Activated T-helper 1 cell treated with anti-CD3 and anti-CD28 coated beads, Interleukin-2, amount 50 U/mL, for 16 hours (primary cell): Measurements from ENCODE around the gene FGF18.

ENCODE experiments used
- DNase-seq, 2 donors: peaks; one replicate each; pipeline ENCODE4 v3.0.0-alpha.2; 2020; ENCODE audit warnings: low read depth in 1 of 2, low spot score in 1 of 2

Gene FGF18

DNA sequence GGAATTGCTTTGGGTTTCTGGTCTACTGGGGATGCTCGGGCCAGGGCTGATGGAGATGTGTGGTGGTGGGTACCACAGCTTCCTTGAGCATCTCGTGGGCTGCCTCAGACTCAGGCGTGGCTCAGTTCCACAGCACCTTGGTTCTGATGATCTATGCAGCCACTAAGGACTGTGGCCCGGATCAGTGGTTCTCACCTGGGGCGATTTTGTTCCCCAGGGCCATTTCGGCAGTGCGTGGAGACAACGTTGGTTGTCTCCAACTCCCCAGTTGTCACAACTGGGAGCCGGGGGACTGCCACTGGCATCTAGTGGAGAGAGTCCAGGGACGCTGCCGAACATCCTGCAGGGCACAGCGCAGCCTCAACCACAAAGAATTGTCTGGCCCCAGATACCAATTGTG, 47.7 kb downstream of the FGF18 start:
- no peak for DNase-seq

- DNase-seq = no peak
Observed at GRCh38 chr5:171469326-171469725, 49.9 kb downstream of the FGF18 start.

DNA sequence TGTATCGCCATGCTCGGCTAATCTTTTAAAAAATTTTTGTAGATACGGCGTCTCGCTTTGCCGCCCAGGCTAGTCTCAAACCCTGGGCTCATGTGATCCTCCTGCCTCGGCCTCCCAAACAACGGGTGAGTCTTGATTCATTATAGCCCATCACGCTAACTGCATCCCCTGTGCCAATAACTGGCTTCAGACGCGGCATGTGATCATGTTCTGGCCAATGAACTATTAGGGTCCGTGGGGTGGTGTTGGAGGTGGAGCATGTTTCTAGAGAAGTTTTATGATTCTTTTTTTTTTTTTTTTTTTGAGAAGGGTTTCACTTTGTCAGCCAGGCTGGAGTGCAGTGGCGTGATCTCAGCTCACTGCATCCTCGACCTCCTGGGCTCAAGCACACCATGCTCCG, 51.0 kb downstream of the FGF18 start:
- DNase-seq = no peak

DNA sequence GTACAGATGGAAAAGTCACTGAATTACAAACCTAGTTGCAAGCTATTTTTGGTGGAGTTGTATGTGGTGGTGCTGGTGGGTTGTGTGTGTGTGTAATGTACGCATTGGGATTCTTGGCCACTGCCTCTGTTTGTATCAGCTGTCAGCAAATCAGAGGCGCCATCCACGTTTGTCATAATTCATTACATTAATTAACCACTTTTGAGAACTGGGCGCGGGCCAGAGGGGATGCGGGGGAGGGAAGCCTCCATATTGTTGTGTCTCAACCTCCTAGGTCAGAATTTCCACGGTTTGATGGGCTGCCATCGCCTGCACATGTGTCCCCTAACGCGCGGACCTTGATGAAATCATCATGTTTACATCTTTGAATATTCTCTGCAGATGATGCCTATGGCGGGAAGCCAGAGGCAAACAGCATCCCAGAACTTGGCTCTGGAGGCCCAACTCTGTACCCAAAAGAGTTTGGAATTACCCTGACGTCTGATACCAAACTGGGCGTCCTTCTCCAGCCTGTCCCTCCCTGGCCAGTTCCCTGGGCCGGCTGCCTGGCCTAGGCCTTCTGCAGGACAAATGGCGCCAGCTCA, 54.9 kb downstream of the FGF18 start:
- no peak for DNase-seq

- no peak for DNase-seq
Observed at GRCh38 chr5:171475596-171475995, 56.1 kb downstream of the FGF18 start.

- no peak for DNase-seq
Observed at GRCh38 chr5:171476701-171477100, 57.3 kb downstream of the FGF18 start.

DNA sequence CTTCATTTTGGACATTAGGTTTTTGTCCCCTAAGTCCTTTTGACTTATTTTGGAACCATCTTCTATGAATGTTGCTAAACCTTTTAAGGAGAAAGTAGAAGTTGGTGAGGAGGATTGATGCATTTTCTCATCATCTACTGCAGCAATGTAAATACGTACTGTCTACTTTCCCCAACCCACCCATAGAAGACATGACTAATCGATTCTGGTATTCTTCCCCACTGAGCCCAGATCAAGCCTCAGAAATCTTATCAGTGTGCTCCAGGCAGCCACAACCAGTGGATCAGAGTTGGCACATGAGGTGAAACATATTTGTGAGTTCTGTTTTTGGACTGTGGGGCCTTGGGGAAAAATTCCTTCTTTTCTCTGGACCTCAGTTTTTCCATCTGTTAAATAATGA, 57.7 kb downstream of the FGF18 start:
- no peak for DNase-seq

DNA sequence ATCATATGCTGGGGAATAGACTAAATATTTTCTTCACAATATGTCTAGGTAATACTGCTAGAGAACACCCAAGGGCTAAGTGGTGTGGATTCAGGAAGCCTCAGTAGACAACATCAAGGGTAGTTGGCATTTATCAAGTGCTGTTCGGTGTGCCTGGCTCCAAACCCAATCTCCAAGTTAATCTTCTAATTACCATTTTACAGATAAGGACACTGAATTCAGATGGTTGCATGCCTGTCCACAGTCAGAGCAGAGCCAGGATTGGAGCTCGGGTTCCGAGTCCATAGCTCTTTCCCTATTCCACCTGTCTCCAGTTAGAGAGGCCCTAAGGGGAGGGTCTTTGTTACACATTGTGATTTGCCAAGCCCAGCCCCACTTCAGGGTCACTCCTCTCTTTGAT, 58.2 kb downstream of the FGF18 start:
- DNase-seq = no peak

GRCh38 chr5:171478946-171479775, 59.7 kb downstream of the FGF18 start:
- DNase-seq = no peak

- DNase-seq = no peak
Observed at GRCh38 chr5:171479776-171480125, 60.3 kb downstream of the FGF18 start.

DNA sequence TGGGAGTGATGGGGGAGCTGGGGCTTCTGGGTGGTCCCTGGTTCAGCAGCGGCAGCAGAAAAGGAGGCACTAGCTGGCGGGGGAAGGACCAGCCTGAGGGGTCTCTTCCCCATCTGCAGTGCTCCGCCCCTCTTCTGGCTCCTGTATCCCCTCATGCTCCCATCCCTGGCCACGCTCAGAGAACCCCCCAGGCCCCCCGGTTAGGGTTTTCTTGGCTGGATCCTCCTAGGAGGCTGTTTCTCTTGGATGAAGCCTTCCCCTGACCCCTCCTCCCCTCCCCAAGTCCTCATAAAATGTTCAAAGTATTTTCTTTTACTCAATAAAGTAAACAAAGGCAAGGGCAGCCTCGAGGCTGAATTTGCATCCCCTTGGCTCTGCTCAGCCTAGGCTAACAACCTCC, 60.8 kb downstream of the FGF18 start:
- DNase-seq = no peak

GRCh38 chr5:171481571-171482433, 62.4 kb downstream of the FGF18 start:
- DNase-seq = no peak

- no peak for DNase-seq
Observed at GRCh38 chr5:171482434-171482730, 62.9 kb downstream of the FGF18 start.

DNA sequence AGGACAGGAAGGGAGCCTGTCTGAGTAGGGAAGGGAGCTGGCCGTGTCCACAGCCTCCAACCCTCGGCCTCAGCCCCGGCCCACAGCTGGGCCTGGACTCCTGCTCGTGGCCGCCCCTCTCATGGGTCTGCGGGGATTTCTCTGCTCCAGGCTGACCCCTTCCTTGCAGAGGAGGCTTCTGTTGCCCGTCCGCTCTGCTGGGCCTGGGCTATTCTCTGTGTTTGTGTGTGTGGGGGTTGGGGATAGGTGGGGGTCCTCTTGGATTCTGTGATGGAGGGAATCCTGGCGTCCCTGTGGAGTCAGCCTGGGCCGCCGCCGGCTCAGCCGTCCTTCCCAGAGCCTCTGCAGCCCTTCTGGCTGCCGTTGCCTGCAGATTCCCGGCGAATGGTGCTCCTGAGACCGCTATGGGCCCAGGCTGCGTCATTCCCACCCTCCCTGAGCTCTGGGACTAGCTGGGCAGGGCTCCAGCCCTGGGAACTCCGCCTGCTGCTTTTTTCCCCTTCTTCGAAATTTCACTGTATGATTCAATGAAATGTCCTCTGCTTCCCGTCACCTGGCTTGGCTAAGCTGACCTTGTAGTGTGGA, 64.2 kb downstream of the FGF18 start:
- DNase-seq = no peak

DNA sequence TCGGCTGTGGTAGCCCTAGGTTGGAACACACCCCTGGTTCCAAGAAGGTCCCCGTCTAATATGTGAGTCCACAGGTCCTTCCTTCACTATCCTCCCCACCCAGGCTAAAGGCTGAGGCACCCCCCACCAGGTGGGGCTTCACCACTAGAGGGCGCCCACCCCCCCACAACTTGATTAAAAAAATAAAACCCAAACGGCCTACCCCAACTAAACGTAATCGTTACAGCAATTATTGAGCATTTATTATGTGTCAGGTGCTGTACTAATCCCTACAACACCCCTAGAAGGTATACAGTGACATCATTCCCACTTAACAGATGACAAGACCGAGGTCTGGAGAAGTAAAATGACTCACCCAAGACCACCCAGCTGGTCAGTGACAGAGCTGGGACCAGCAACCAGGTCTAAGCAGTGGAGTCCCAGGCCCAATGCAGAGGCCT, 65.0 kb downstream of the FGF18 start:
- peak; percentile 19 to 30 for DNase-seq

DNA sequence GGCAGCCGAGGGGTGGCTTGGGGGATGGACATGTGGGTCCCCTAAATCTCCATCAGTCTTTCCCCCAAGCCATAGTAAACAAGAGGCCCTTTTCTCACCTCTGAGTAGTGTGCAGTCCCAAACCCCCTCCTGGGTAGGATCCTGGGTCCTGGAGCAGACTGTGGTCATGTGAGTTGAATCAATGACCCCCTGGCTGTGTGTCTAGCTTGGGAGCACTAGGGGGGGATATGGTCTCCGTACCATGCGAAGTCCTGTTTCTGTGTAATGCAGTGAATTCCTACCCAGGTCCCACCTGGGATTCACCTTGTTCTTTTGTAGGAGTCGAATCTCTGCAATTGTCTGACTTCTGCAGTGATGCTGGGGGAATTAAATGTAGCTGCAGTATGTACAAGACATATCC, 66.2 kb downstream of the FGF18 start:
- no peak for DNase-seq

DNA sequence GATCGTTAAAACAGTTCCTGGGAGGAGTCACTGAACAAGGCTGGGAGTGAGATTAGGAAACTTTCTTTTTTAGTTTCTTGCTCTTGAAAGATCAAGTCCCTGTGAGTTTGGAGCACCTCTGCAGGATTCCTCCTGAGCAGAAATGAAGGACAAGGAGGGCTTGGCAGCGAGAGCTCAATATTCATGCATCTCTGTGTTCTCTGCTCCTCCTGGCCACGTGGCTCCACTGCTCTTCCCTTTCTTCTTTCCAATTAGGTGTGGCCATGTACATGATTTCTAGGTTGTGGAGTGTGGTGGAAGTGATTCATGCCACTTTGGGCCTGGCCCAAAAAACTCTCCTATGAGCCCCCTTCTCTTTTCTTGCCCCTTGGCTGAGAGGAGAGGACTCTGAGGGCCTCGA, 67.2 kb downstream of the FGF18 start:
- no peak for DNase-seq

DNA sequence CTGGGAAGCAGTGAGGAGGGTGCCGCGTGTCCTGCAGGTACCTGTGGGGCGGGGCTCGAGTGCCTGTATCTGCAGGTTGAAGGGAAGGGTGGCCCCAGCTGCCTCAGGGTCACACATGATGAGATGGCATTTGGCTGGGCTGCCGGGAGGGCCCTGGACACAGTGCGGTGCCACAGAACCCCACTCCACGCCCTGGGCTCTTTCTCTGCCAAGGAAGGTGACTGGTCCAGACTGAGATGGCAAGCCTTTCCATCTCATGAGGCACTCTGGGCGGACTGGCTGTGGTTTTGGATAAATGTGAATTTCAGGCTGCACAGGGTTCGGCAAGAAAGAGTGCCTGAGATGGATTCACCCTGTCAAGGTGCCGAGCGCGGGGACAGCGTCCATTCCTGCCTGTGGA, 69.4 kb downstream of the FGF18 start:
- DNase-seq = no peak

- DNase-seq = no peak
Observed at GRCh38 chr5:171492781-171493180, 73.3 kb downstream of the FGF18 start.

DNA sequence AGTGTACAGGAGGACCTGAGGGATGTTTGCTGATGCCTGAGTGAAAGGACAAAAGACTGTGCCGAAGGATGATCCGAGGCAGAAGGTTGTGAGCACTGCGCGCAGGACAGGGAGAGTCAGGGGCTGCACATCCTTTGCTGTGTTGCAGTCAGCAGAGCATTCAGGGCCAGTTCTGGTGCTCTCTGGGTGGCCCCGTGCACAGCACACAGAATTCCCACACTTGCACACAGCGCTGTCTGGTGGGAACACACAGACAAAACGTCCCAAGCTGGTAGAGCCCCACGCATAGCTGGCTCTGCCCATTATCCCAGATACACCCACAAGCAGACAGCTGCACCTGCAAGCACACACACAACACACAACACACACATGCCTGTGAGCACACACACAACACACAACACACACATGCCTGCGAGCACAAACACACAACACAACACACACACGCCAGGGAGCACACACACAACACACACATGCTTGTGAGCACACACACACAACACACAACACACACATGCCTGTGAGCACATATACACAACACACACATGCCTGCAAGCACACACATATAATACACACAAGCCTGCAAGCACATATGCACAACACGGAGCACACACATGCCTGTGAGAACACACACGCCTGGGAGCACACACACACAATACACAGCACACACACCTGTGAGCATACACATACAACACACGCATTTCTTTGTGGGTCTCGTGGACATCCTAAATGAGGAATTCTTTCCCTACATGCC, 74.4 kb downstream of the FGF18 start:
- no peak for DNase-seq

GRCh38 chr5:171494452-171495121, 75.1 kb downstream of the FGF18 start:
- no peak for DNase-seq
